SHP77 (cell line): ENCODE data around the gene ADAMTS15.
A peak's percentile ranks its signal among the peaks of the same experiment; 100 is the strongest.

Experiments used
- DNase-seq, 2 experiments: peaks; one replicate each; lab custom pipeline; 2025; lab: John Stamatoyannopoulos, UW

Gene ADAMTS15

GRCh38 chr11:130478204-130478701 is 29.8 kb downstream of the ADAMTS15 start:
- peak; percentile 22 to 29 for DNase-seq

GRCh38 chr11:130478881-130479280 is 30.4 kb downstream of the ADAMTS15 start:
- DNase-seq, result no peak

GRCh38 chr11:130480186-130480585 is 31.7 kb downstream of the ADAMTS15 start:
- DNase-seq, result no peak

GRCh38 chr11:130480711-130481140 is 32.3 kb downstream of the ADAMTS15 start:
- DNase-seq, result no peak

- no peak for DNase-seq
Observed at GRCh38 chr11:130483124-130483523, 34.7 kb downstream of the ADAMTS15 start.

GRCh38 chr11:130485983-130486382 is 37.5 kb downstream of the ADAMTS15 start:
- no peak for DNase-seq

DNA sequence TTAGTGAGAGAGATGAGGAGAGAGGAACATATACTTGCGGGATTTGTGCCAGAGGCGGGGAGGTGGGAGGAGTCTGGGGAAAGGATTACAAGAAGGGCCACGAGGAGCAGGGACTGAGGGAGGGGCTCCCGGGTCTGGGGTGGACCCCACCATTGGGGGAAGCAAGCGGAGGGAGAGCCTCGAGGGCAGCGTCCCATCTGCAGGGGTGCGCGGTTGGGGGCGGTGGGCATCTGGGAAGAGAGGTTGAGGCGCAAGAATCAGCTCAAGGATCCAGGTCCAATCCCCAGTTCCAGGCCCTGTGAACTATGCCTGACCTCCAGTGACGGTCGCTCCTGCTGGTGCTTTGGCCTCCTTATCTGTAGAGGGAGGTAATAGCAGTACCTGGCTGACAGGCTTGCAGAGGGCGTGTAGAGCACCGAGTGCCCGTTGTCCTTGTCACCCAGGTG is 38.0 kb downstream of the ADAMTS15 start:
- DNase-seq, result no peak

- no peak for DNase-seq
Observed at GRCh38 chr11:130486987-130487923, 38.8 kb downstream of the ADAMTS15 start.

- DNase-seq, result no peak
Observed at GRCh38 chr11:130487924-130488815, 39.7 kb downstream of the ADAMTS15 start.

DNA sequence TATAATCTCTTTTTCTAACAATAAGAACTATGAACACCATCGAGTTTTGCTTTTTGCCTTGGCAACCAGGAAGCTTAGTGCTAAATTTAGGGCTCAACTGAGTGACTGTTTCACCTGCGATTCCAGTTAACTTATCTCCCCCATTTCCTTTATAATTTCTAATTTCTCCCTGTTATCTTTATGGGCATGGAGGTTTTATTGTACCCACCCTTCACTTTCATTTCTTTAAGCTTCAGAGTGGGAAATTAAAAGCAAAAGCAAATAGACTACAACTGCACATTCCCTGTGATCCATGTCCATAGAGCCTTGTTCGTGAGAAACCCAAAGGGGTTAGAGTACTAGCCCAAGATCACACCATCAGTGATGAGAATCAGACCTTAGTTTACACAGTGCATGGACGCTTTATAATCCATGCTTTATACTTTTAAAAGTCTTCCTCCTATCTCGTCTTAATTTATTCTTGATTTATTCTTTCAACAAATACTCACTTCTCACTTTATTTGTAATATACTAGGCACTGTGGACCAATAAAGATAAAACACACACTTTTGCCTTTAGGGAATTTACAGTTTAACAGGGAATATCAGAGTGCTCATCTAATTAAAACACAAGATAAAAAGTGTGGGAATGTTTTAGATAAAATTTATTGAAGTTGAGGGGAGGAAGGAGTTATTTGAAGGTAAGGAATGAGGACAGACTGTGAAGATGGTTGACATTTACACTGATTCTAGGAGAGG is 40.6 kb downstream of the ADAMTS15 start:
- DNase-seq, result no peak

- DNase-seq, result no peak
Observed at GRCh38 chr11:130489716-130490115, 41.3 kb downstream of the ADAMTS15 start.

DNA sequence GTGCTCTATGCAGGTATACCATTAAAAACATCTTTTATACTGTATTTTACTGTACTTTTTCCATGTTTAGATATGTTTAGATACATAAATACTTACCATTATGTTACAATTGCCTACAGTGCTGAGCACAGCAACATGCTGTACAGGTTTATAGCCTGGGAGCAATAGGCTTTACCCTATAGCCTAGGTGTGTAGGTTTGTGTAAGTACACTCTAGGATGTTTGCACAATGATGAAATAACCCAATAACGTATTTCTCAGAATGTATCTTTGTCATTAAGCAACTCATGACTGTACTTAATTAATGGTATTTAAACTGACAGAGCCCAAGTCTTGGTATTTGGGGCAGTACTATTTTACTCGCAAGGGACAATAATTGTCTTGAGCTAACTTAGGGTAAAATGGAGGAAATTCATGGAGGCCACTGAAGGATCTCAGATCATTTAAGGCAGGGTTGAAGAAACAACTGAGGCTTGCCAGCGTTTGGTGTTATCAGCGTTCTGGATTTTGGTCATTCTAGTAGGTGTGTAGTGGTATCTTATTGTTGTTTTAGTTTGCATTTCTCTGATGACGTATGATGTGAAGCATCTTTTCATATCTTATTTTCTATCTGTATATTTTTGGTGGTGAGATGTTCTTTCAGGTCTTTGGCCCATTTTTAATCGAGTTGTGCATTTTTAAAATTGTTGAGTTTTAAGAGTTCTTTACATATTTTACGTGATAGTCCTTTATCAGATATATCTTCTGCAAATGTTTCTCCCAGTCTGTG is 42.4 kb downstream of the ADAMTS15 start:
- DNase-seq, result no peak

- no peak for DNase-seq
Observed at GRCh38 chr11:130498181-130498580, 49.7 kb downstream of the ADAMTS15 start.

- no peak for DNase-seq
Observed at GRCh38 chr11:130499828-130500227, 51.4 kb downstream of the ADAMTS15 start.

DNA sequence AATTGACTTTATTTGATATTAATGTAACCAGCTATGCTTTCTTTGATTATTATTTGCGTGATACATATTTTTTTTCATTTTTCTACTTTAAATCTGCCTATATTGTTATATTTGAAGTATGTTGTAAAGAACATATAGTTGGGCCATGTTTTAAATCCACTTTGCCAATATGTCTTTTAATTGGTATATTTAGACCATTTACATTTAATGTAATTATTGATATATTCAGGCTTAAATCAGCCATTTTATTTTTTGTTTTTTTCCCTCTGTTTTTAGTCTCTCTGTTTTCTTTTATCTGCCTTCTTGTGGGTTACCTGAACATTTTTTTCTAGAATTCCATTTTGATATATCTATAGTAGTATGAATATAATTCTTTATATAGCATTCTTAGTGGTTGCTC is 55.9 kb downstream of the ADAMTS15 start:
- no peak for DNase-seq

DNA sequence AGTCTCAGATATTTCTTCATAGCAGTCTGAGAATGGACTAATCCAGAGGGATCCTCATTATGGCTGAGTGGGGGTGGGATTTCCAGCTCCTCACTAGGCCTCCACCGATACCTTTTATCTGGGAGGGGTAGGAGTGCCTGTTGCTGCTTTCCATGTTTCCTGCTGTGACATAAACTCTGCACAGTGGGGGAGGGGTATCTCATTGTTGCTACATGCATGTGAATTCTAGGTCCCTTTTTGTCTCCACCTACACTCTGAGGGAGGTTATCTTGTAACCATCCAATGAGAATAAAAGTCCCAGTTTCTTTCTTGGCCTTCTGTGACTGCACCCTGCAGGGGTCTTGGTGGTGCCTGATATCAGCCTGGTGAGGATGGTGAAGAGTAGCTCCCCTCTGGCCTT is 60.5 kb downstream of the ADAMTS15 start:
- no peak for DNase-seq

DNA sequence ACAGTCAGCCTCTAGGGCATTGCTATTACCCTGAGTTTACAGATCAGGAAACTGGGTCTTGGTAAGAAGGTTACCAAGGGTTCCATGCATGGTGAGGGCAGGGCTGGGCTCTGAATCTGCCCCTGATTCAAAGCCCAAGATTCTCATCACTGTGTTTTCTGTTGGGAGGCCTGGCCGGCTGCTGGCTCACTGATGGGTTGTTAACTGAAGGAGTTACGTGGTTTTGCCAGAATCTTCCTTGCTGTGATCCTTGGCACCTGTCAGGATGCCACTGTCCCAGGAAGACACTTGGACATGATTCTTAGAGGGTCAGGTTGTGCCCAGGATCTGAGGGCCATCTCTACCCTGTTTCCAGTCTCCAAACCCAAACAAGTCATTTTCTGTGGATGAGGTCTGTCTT is 61.5 kb downstream of the ADAMTS15 start:
- no peak for DNase-seq

DNA sequence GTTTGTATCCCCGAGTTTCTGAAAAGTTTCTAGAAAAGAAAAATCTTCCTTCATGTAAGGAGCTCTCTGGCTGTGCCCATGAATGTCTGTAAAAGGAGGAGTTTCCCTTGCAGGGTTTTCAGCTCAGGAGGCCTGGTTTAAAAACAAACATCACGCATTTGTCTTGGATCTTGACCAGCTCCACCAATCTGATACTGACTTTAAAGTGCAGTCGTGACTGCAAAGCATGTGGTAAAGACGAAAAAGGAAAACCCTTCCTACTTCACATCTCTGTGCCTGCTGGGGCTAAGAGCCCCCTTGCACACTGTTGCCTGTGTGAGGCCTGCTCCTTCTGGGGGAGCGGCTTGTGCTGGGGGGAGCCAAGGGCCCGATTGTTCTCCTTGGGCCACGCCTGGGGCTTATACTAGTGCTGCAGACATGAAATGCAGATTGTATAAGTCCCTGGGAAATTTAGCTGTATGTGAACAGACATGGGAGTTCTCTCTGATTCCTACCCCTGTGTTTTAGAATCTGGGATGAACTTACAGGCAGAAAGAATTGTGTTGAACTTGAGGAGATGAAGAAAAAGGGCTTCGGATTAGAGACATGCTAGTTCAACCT is 62.1 kb downstream of the ADAMTS15 start:
- no peak for DNase-seq

DNA sequence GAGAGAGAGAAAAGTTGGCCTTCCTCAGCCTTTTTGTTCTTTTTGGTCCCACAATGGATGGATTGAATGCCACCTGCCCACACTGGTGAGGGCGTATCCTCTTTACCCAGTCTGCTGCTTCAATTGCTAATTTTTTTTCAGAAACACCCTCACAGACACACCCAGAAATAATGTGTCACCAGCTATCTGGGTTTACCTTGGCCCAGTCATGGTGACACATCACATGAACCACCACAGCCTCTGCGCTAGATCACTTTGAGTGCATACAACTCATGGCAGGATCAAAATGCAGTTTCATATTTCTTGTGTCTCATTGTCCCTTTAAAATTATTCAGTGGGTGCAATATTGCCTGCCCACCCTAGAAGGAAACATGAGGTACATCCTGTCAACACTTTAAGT is 63.3 kb downstream of the ADAMTS15 start:
- no peak for DNase-seq

- peak in 1 of 2 experiments; percentile 31 for DNase-seq
Observed at GRCh38 chr11:130512662-130513061, 64.2 kb downstream of the ADAMTS15 start.

DNA sequence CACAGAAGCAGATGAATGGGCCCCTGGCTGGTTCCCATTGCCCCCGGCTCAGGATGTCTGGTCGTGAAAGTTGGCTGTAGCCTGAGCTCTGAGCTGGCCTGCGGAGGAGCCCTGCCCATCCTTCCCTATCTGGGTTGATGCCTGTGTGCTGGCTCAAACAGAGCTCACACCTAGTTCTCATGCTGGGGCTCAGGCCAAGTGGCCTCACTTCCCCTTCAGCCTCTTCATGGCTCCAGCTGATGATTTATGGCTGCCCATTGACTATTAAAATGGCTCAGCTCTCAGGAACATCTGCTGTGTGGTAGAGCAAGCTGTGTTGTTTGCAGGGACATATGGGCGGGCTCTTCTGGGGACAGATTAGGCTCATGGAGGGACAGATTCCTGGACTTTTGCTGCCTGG is 64.7 kb downstream of the ADAMTS15 start:
- peak; percentile 92 to 93 for DNase-seq
